ENCODE measurements around the gene SERTAD2. TPM values are rescaled to one million over a fixed set of nuclear protein-coding genes. Genes with fewer than 3 reads are reported as not detected.

Gene SERTAD2
- total RNA-seq, 1 donor from 2014 or later = 19.1 TPM

DNA sequence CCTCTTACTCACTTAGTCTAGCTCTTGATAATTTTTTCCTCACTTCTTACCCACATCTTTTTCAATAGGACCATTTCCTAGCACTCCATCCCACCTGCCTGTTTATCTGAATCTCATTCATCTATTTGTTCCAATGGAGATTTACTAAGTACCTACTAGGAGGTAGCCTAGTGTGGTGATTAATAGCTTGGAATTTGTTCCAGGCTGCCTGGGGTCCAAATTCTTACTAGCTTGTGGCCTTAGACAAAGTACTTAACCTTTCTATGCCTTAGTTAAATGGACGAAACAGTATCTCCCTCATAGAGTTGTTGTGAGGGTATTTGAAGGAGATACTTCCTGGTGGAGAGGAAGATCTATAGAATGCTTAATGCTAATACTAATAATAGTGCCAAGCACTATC, 42.9 kb upstream of the SERTAD2 start:
- Mint-ChIP-seq H3K36me3 (no peaks in the 10 kb centered on the region), H3K4me1 (peaks cover 19% of the 10 kb centered on the region), H3K27me3 (ENCODE audit: insufficient read depth, low read depth) (peaks cover 2% of the 10 kb centered on the region), H3K27ac (no peak overlapping the region), H3K9me3 (peaks cover 8% of the 10 kb centered on the region), H3K4me3 (no peak overlapping the region)
- TF ChIP-seq EZH2 (IDR thresholded peaks at IDR 0.05) (no peak), EZH2phosphoT487 (IDR thresholded peaks at IDR 0.05) (no peak)
- TF ChIP-seq, protein P1, sequence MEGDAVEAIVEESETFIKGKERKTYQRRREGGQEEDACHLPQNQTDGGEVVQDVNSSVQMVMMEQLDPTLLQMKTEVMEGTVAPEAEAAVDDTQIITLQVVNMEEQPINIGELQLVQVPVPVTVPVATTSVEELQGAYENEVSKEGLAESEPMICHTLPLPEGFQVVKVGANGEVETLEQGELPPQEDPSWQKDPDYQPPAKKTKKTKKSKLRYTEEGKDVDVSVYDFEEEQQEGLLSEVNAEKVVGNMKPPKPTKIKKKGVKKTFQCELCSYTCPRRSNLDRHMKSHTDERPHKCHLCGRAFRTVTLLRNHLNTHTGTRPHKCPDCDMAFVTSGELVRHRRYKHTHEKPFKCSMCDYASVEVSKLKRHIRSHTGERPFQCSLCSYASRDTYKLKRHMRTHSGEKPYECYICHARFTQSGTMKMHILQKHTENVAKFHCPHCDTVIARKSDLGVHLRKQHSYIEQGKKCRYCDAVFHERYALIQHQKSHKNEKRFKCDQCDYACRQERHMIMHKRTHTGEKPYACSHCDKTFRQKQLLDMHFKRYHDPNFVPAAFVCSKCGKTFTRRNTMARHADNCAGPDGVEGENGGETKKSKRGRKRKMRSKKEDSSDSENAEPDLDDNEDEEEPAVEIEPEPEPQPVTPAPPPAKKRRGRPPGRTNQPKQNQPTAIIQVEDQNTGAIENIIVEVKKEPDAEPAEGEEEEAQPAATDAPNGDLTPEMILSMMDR (IDR thresholded peaks at IDR 0.05) = no peak
- Histone ChIP-seq H3K9ac (no peak overlapping the region), H3K9me3 (ENCODE audit: low read depth) (no peaks in the 10 kb centered on the region), H3K79me2 (ENCODE audit: low read depth) (no peaks in the 10 kb centered on the region), H2AFZ (replicated peaks) (no peak overlapping the region), H3K4me2 (peak overlapping the region; percentile 16), H3K36me3 (no peaks in the 10 kb centered on the region), H3F3A (ENCODE audit: low read depth) (peaks cover 8% of the 10 kb centered on the region), H3K4me1 (peaks cover 19% of the 10 kb centered on the region), H4K20me1 (ENCODE audit: low read depth) (no peaks in the 10 kb centered on the region), H3K27me3 (no peaks in the 10 kb centered on the region), H3K27ac (no peak overlapping the region), H3K4me3 (no peak overlapping the region)
- DNase-seq (ENCODE audit: low spot score) = no peak

DNA sequence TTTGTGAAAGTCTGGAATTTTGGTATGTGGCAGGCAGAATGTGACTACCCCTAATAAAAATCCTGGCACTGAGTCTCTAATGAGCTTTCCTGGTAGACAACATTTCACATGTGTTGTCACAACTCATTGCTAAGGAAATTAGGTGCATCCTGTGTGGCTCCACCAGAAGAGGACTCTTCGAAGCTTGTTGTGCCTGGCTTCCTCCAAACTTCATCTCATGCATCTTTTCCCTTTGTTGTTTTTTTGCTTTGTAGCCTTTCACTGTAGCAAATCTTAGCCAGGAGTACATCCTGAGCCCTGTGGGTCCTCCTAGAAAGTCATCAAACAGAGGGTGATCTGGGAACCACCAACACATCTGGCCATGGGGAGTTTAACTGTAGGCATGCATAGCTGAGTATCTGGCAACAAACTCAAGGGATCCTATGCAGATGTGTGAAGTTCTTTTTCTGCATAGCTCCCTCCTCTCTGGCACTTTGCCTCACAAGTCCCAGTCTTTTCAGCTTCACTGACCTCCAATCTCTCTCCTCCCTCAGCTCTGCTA, 42.1 kb upstream of the SERTAD2 start:
- TF ChIP-seq, protein P1 (IDR thresholded peaks at IDR 0.05) = no peak
- TF ChIP-seq EZH2 (IDR thresholded peaks at IDR 0.05) = no peak
- TF ChIP-seq EZH2phosphoT487 (IDR thresholded peaks at IDR 0.05) = no peak
- H4K20me1 ChIP-seq (ENCODE audit: low read depth) = no peaks in the 10 kb centered on the region
- H3K27me3 Mint-ChIP-seq (ENCODE audit: insufficient read depth, low read depth) = no peaks in the 10 kb centered on the region

DNA sequence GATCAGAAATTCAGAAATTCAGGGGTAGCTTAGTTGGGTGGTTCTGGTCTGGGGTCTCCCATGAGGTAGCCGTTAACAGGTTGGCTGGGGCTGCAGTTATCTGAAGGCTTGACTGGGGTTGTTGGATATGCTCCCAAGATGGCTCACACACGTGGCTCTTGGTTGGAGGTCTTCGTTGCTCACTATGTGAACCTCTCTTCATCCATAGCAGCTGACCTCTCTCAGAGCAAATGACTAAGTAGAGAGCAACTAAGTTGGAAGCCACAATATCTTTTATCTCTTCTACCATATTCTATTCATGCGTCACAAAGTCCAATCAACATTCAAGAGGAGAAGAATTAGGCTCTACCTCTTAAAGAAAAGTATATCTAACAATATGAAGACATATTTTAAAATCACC, 38.7 kb upstream of the SERTAD2 start:
- Histone ChIP-seq H3K4me3 (no peak overlapping the region), H3K27ac (no peak overlapping the region), H3K9ac (no peak overlapping the region), H3K36me3 (no peaks in the 10 kb centered on the region), H3K4me1 (peaks cover 19% of the 10 kb centered on the region), H3F3A (ENCODE audit: low read depth) (peaks cover 8% of the 10 kb centered on the region), H2AFZ (replicated peaks) (no peak overlapping the region), H4K20me1 (ENCODE audit: low read depth) (no peaks in the 10 kb centered on the region), H3K4me2 (no peak overlapping the region), H3K27me3 (no peaks in the 10 kb centered on the region), H3K9me3 (ENCODE audit: low read depth) (no peaks in the 10 kb centered on the region), H3K79me2 (ENCODE audit: low read depth) (no peaks in the 10 kb centered on the region)
- H3K4me3 Mint-ChIP-seq = no peak overlapping the region
- no peaks in the 10 kb centered on the region for H3K27me3 Mint-ChIP-seq (ENCODE audit: insufficient read depth, low read depth)
- H3K9me3 Mint-ChIP-seq = peaks cover 8% of the 10 kb centered on the region
- TF ChIP-seq, protein P1 (IDR thresholded peaks at IDR 0.05) = no peak
- TF ChIP-seq EZH2phosphoT487 (IDR thresholded peaks at IDR 0.05) (no peak), EZH2 (IDR thresholded peaks at IDR 0.05) (no peak)
- no peak overlapping the region for H3K27ac Mint-ChIP-seq
- H3K4me1 Mint-ChIP-seq = peaks cover 11% of the 10 kb centered on the region
- DNase-seq (ENCODE audit: low spot score) = no peak
- no peaks in the 10 kb centered on the region for H3K36me3 Mint-ChIP-seq

More for the DNA sequence above, 42.1 kb upstream of the SERTAD2 start:
- no peaks in the 10 kb centered on the region for H3K27me3 ChIP-seq
- no peaks in the 10 kb centered on the region for H3K9me3 ChIP-seq (ENCODE audit: low read depth)
- H3K4me3 ChIP-seq = no peak overlapping the region
- no peaks in the 10 kb centered on the region for H3K36me3 ChIP-seq
- H3K36me3 Mint-ChIP-seq = no peaks in the 10 kb centered on the region
- H3K79me2 ChIP-seq (ENCODE audit: low read depth) = no peaks in the 10 kb centered on the region
- no peak overlapping the region for H3K27ac Mint-ChIP-seq
- peaks cover 19% of the 10 kb centered on the region for H3K4me1 Mint-ChIP-seq
- peak overlapping the region; percentile 37 for H3K4me2 ChIP-seq
- H2AFZ ChIP-seq (replicated peaks) = no peak overlapping the region
- peaks cover 8% of the 10 kb centered on the region for H3K9me3 Mint-ChIP-seq
- no peak overlapping the region for H3K4me3 Mint-ChIP-seq
- no peak for DNase-seq (ENCODE audit: low spot score)
- H3K4me1 ChIP-seq = peaks cover 19% of the 10 kb centered on the region
- H3F3A ChIP-seq (ENCODE audit: low read depth) = peaks cover 8% of the 10 kb centered on the region
- H3K27ac ChIP-seq = no peak overlapping the region
- no peak overlapping the region for H3K9ac ChIP-seq

All from neural progenitor cell (in vitro differentiated cells).